GM23338 (cell line): Measurements from ENCODE around the gene CTNNBIP1. TPM values are rescaled to one million over a fixed set of nuclear protein-coding genes. Genes with fewer than 3 reads are reported as not detected.

Source experiments
- ATAC-seq: fragments of 200-7000 bp; cut with Tn5 transposase; 3 replicates; pipeline ENCODE4 v1.9.1; 2020
- DNase-seq: peaks from one replicate; pipeline ENCODE4 v3.0.0-alpha.2; 2015; ENCODE audit warnings: low spot score
- H2AFZ ChIP-seq: fragments of 200-600 bp; sonication (generic); 2 replicates; pipeline ENCODE4 v1.8.0; 2016; ENCODE audit warnings: antibody characterized with exemption, mild to moderate bottlenecking, moderate library complexity
- H3F3A ChIP-seq: fragments of 200-600 bp; sonication (generic); replicated peaks from 2 replicates; pipeline ENCODE4 v1.8.0; 2017; ENCODE audit warnings: antibody characterized with exemption, mixed run types, low read depth
- H3K27ac ChIP-seq: fragments of 200-600 bp; sonication (generic); 2 replicates; pipeline ENCODE4 v1.6.1; 2016; ENCODE audit warnings: low read depth
- H3K27me3 ChIP-seq: fragments of 200-600 bp; sonication (generic); 2 replicates; pipeline ENCODE4 v1.8.0; 2016; ENCODE audit warnings: mild to moderate bottlenecking, mixed run types, moderate library complexity; ENCODE audit not compliant: insufficient read depth
- H3K36me3 ChIP-seq: fragments of 200-600 bp; sonication (generic); 2 replicates; pipeline ENCODE4 v1.8.0; 2016; ENCODE audit warnings: mild to moderate bottlenecking; ENCODE audit not compliant: insufficient read depth
- H3K4me1 ChIP-seq: fragments of 200-600 bp; sonication (generic); 2 replicates; pipeline ENCODE4 v1.8.0; 2016; ENCODE audit warnings: mild to moderate bottlenecking, moderate library complexity; ENCODE audit not compliant: insufficient read depth
- H3K4me2 ChIP-seq: fragments of 200-600 bp; sonication (generic); 2 replicates; pipeline ENCODE4 v1.7.1; 2017; ENCODE audit warnings: mixed run types
- H3K4me3 ChIP-seq: fragments of 200-600 bp; sonication (generic); 2 replicates; pipeline ENCODE4 v1.6.1; 2016; ENCODE audit warnings: mixed run types
- H3K79me2 ChIP-seq: fragments of 200-600 bp; sonication (generic); replicated peaks from 2 replicates; pipeline ENCODE4 v1.8.0; 2017; ENCODE audit warnings: mild to moderate bottlenecking; ENCODE audit not compliant: insufficient read depth
- H3K9me2 ChIP-seq: fragments of 200-600 bp; sonication (generic); 2 replicates; pipeline ENCODE4 v1.8.0; 2017; ENCODE audit not compliant: insufficient read depth
- H4K20me1 ChIP-seq: fragments of 200-600 bp; sonication (generic); replicated peaks from 2 replicates; pipeline ENCODE4 v1.8.0; 2017; ENCODE audit warnings: mild to moderate bottlenecking; ENCODE audit not compliant: insufficient read depth
- H3K27ac Mint-ChIP-seq: 2 replicates; pipeline ENCODE4 v1.8.0; 2020; ENCODE audit warnings: inconsistent platforms, mild to moderate bottlenecking, moderate library complexity, mixed read lengths
- H3K27me3 Mint-ChIP-seq: 3 replicates; pipeline ENCODE4 v1.8.0; 2022; ENCODE audit warnings: low read depth, mild to moderate bottlenecking, moderate library complexity, mixed read lengths, inconsistent platforms; ENCODE audit not compliant: insufficient read depth, poor library complexity
- H3K36me3 Mint-ChIP-seq: 3 replicates; pipeline ENCODE4 v1.8.0; 2021; ENCODE audit warnings: low read depth, mild to moderate bottlenecking, inconsistent platforms, moderate library complexity, mixed read lengths
- H3K4me1 Mint-ChIP-seq: 3 replicates; pipeline ENCODE4 v1.8.0; 2020; ENCODE audit warnings: mild to moderate bottlenecking, inconsistent platforms, mixed read lengths
- H3K4me3 Mint-ChIP-seq: 3 replicates; pipeline ENCODE4 v1.8.0; 2021; ENCODE audit warnings: moderate library complexity, mild to moderate bottlenecking, inconsistent platforms, mixed read lengths
- H3K9me3 Mint-ChIP-seq: 3 replicates; pipeline ENCODE4 v1.8.0; 2020; ENCODE audit warnings: moderate library complexity, mild to moderate bottlenecking, inconsistent platforms, mixed read lengths
- CREB1 ChIP-seq: fragments of 250-450 bp; sonication (Bioruptor Pico); IDR thresholded peaks from 2 replicates; pipeline ENCODE4 v1.5.0; 2020; ENCODE audit warnings: low read depth, mild to moderate bottlenecking, moderate library complexity
- CTCF ChIP-seq, 2 experiments: fragments of 200-600 bp in 1 of 2; sonication (generic) in 1 of 2; conservative IDR thresholded peaks; 2 replicates each; pipeline versions ENCODE4 v1.5.1 to v1.6.1; 2016 to 2017; ENCODE audit warnings: antibody characterized with exemption in 2 of 2, low read depth in 2 of 2, mild to moderate bottlenecking in 2 of 2, moderate library complexity in 1 of 2
- EZH2 ChIP-seq: fragments of 200-600 bp; sonication (generic); IDR thresholded peaks from one replicate; pipeline ENCODE4 v1.8.0; 2017; ENCODE audit warnings: antibody characterized with exemption, mild to moderate bottlenecking, low read depth; ENCODE audit not compliant: unreplicated experiment
- EZH2phosphoT487 ChIP-seq: fragments of 200-600 bp; sonication (generic); IDR thresholded peaks from one replicate; pipeline ENCODE4 v1.8.1; 2018; ENCODE audit warnings: antibody characterized with exemption; ENCODE audit not compliant: unreplicated experiment
- JUNB ChIP-seq: IDR thresholded peaks from one replicate; pipeline ENCODE4 v1.6.1; 2016; ENCODE audit warnings: antibody characterized with exemption; ENCODE audit not compliant: unreplicated experiment
- NANOG ChIP-seq: IDR thresholded peaks from 2 replicates; pipeline ENCODE4 v1.6.1; 2016; ENCODE audit warnings: antibody characterized with exemption, borderline replicate concordance
- POLR2AphosphoS5 ChIP-seq: IDR thresholded peaks from 2 replicates; pipeline ENCODE4 v1.6.1; 2016; ENCODE audit warnings: antibody characterized with exemption, low read depth
- STAT1 ChIP-seq: IDR thresholded peaks from one replicate; pipeline ENCODE4 v1.6.1; 2016; ENCODE audit warnings: antibody characterized with exemption; ENCODE audit not compliant: unreplicated experiment
- ZNF331 ChIP-seq: fragments of 250-450 bp; sonication (Bioruptor Pico); IDR thresholded peaks from 2 replicates; pipeline ENCODE4 v1.5.0; 2020; ENCODE audit warnings: low read depth, mild to moderate bottlenecking, moderate library complexity
- ZNF462 ChIP-seq: fragments of 250-450 bp; sonication (Bioruptor Pico); IDR thresholded peaks from 2 replicates; pipeline ENCODE4 v1.5.0; 2020; ENCODE audit warnings: mild to moderate bottlenecking, moderate library complexity
- polyA plus RNA-seq: library from polyadenylated mRNA; unstranded; fragments of >200 nt; fragmentation: Nextera tagmentation; extraction: Ambion mirVana; gene quantifications from 2 replicates; pipeline ENCODE4 v1.2.1, GENCODE V29; 2016
- total RNA-seq: library from RNA; depleted of rRNA; stranded (reverse); fragments of >200 nt; shearing (Covaris generic); gene quantifications from 2 replicates; pipeline ENCODE4 v1.2.3, GENCODE V29; 2014
- TF ChIP-seq, protein P1 (sequence below): IDR thresholded peaks from 2 replicates; pipeline ENCODE4 v1.6.1; 2016; ENCODE audit warnings: antibody characterized with exemption
- TF ChIP-seq, protein P2 (sequence below): IDR thresholded peaks from one replicate; pipeline ENCODE4 v1.6.1; 2018; ENCODE audit warnings: antibody characterized with exemption; ENCODE audit not compliant: unreplicated experiment

Gene CTNNBIP1
- total and polyA plus RNA-seq, 2 experiments from 2014 or later = 30.3 to 55.1 TPM

GRCh38 chr1:9914610-9914937 is 4.5 kb upstream of the CTNNBIP1 start:
- no peak overlapping the region for H3K4me2 ChIP-seq
- no peak overlapping the region for H3K27ac Mint-ChIP-seq
- DNase-seq (no peak), ATAC-seq (no peak)
- no peak overlapping the region for H3K4me3 ChIP-seq
- H2AFZ ChIP-seq = no peak overlapping the region
- H3K9me3 Mint-ChIP-seq = no peaks in the 10 kb centered on the region
- H3K36me3 Mint-ChIP-seq = no peaks in the 10 kb centered on the region; the same call in 2 of the 3 replicates
- no peaks in the 10 kb centered on the region for H4K20me1 ChIP-seq
- H3K27ac ChIP-seq = no peak overlapping the region
- H3K36me3 ChIP-seq = no peaks in the 10 kb centered on the region
- peaks cover 12% of the 10 kb centered on the region for H3K27me3 Mint-ChIP-seq
- H3K4me1 Mint-ChIP-seq = peaks cover 16% of the 10 kb centered on the region
- TF ChIP-seq ZNF331 (CRISPR knock-in tag) = no peak
- TF ChIP-seq POLR2AphosphoS5 = no peak
- TF ChIP-seq JUNB = no peak
- TF ChIP-seq STAT1 = no peak
- TF ChIP-seq, protein P1, sequence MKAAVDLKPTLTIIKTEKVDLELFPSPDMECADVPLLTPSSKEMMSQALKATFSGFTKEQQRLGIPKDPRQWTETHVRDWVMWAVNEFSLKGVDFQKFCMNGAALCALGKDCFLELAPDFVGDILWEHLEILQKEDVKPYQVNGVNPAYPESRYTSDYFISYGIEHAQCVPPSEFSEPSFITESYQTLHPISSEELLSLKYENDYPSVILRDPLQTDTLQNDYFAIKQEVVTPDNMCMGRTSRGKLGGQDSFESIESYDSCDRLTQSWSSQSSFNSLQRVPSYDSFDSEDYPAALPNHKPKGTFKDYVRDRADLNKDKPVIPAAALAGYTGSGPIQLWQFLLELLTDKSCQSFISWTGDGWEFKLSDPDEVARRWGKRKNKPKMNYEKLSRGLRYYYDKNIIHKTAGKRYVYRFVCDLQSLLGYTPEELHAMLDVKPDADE = no peak
- no peak for TF ChIP-seq NANOG
- TF ChIP-seq, protein P2, sequence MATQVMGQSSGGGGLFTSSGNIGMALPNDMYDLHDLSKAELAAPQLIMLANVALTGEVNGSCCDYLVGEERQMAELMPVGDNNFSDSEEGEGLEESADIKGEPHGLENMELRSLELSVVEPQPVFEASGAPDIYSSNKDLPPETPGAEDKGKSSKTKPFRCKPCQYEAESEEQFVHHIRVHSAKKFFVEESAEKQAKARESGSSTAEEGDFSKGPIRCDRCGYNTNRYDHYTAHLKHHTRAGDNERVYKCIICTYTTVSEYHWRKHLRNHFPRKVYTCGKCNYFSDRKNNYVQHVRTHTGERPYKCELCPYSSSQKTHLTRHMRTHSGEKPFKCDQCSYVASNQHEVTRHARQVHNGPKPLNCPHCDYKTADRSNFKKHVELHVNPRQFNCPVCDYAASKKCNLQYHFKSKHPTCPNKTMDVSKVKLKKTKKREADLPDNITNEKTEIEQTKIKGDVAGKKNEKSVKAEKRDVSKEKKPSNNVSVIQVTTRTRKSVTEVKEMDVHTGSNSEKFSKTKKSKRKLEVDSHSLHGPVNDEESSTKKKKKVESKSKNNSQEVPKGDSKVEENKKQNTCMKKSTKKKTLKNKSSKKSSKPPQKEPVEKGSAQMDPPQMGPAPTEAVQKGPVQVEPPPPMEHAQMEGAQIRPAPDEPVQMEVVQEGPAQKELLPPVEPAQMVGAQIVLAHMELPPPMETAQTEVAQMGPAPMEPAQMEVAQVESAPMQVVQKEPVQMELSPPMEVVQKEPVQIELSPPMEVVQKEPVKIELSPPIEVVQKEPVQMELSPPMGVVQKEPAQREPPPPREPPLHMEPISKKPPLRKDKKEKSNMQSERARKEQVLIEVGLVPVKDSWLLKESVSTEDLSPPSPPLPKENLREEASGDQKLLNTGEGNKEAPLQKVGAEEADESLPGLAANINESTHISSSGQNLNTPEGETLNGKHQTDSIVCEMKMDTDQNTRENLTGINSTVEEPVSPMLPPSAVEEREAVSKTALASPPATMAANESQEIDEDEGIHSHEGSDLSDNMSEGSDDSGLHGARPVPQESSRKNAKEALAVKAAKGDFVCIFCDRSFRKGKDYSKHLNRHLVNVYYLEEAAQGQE = no peak
- TF ChIP-seq CREB1 = no peak
- TF ChIP-seq EZH2phosphoT487 = no peak
- TF ChIP-seq CTCF (conservative IDR thresholded peaks at IDR 0.05; ENCODE audit: low read depth in 2 of 2) = no peak
- no peak for TF ChIP-seq ZNF462
- no peak for TF ChIP-seq EZH2
- no peak overlapping the region for H3K4me3 Mint-ChIP-seq
- H3F3A ChIP-seq = peaks cover 3% of the 10 kb centered on the region; the same call in 1 of the 2 replicates
- 0 out of 2 replicates have a peak, but pooled peaks cover under 1% of the 10 kb centered on the region for H3K79me2 ChIP-seq
- H3K9me2 ChIP-seq = no peaks in the 10 kb centered on the region; the same call in 1 of the 2 replicates
- H3K27me3 ChIP-seq = no peaks in the 10 kb centered on the region
- H3K4me1 ChIP-seq = peaks cover 18% of the 10 kb centered on the region
